Measurements from ENCODE around the gene MYBBP1A.
A peak's percentile ranks its signal among the peaks of the same experiment; 100 is the strongest.
"Not testable (repeated sequence)": the region's sequence is repeated elsewhere in the genome, so short reads cannot be mapped to it uniquely, and the experiment has no call there.

Gene MYBBP1A

DNA sequence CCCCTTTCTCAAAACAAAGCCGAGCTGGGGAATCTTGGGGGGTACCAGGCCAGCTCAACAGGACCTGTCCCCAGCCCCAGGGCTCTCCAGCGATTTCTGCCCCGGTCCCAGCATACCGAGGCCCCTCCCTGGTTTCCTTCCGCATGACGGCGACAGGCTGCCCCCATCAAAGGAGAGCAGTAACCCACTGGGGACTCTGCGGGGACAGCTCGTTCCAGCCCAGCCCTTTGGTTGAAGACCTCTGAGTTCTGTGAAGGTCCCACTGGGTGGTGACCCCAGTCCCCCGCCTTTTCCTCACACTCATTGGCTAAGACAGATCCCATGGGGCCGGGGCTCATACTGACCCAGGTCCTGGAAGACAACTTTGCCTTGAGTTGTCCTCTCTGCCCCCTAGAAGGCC lies 33.2 kb upstream of the MYBBP1A start:
- no peak for DNase-seq

DNA sequence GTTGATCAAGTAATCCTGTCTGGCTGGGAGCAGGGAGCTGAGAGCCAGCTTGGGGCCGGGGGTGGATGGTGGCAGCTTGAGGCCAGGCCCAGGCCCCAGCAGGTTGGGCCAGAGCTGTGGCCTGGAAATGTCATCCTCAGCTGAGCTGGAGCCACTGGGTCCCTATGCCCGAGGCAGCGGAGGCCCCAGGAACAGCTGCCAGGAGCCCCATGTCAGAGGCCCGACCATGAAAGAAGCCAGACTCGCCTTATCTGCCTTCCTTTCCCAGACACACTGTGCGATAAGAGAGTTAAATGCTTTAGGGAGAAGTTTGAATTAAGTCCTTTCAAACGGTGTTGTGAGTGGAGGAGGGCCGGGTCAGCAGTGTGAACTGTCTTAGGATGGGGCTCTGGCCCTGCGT lies 32.6 kb upstream of the MYBBP1A start:
- no peak for DNase-seq

DNA sequence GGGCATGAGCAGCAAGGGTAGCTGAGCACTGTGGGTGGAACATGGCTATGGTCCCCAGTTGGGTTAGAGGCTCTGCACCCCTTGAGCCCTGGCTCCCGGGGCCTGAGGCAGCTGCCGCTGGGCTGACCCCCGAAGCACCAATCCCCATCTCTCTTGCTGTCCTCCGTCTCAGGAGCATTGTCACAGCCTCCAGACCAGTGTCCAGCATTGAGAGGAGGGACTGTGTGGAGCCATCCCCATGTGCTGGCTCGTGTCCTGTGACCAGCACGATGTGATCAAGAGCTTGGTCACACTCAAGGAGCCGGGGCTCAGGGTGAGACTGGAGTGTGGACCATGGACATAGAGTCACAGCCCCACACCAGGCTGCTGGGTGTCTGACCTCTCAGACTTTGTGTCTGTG lies 32.0 kb upstream of the MYBBP1A start:
- no peak for DNase-seq

DNA sequence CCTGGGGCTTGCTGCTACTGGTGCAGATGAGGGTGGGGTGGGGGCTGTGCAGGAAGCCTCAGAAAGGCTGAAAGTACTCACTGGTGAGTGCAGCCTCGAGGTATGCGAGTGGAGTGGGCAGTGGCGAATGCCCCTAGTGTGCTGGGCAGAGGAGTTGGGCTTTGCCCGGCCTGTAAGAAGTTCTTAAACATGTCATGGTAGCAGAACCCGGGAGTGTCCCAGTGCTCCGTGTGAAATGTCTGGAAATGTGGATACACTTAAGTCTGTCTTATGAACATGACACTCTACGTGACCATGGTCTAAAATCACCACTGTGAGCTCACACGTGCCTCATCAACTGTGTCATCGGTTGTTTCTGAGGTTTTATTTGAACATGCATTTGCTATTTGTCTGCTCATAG lies 30.9 kb upstream of the MYBBP1A start:
- no peak for DNase-seq

DNA sequence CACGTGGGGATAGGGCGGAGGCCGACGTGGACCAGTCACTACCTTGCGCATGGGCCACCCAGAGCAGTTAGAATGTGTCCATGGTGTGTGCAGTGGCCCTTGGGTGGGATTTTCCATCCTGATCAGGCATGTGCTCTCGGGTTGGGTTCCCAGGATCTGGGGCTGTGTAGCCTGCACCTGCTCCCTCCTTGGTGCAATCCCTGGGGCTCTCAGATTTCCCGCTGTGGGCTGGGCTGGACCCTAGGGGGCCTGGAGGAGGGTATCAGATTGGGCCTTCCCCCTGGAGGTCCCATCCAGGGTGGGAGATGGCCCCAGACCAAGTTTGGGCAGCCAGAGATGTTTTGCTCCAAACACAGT lies 30.4 kb upstream of the MYBBP1A start:
- DNase-seq, result no peak

DNA sequence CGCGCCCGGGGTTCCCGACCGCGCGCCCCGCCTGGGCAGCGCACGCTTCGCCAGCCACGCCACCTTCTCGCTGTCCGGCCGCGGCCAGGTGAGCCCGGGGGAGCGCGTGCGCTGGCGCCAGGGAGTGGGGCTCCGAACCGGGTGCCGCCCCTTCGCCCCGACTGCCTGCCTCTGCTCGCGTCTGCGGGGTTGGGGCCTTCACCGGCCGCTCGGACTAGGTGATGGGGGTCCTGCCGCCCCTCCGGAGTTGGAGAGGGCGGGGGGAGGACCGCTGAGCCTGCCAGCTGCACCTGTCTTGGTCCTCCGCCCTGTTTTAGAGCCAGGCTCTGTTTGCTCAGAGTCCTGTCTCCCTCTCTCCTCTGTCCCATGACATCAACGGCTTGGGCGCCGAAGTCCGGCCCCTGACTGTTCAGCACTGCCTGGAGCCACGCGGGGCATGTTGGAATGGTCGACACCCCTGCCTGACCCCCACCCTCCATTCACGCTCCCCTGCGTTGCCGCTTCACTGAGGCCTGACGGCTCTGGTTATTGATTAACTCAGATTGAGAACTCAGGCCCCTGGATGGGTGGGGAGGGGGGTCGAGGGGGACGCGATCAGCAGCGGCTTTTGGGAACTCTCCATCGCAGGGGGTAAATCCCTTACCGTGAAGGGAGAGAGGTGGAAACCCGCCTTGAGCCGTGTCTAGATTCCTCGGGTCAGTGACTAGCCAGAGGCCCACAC lies 29.9 kb upstream of the MYBBP1A start:
- DNase-seq, result no peak

DNA sequence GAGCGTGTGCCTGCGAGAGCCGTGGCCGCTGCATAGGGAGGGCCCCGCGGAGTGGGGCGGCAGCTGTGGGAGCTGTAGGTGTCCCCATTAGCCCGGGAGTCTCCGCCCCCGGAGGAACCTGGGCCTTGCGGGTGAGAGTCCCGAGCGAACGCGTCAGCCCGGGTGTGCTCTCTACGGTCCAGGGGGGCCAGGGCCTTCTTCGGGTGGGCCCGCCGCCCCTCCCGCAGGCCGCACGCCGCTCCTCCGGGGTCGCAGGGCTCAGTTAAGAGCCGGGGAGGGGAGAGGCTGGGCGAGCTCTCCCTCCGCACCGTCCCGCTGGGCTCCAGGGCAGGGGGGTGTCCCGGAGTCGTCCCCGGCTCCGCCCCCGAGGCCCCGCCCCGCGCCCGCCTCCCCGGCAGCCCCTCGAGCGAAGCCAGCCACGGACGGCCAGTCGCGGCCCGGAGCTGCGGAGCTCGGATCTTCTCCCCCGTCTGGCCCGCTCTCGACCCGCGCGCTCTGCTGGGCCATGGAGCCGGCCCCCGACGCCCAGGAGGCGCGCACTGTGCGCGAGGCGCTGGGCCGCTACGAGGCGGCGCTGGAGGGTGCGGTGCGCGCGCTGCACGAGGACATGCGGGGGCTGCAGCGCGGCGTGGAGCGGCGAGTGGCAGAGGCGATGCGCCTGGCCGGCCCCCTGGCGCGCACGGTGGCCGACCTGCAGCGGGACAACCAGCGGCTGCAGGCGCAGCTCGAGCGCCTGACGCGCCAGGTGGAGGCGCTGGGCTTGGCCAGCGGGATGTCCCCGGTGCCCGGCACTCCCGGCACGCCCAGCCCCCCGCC lies 29.1 kb upstream of the MYBBP1A start, which contains the start of gene SMTNL2:
SMTNL2 (plus strand) TSS at position 429 of the 816 bp plus-strand sequence; CDS start at position 506, 77 bp downstream.
- DNase-seq, result no peak

DNA sequence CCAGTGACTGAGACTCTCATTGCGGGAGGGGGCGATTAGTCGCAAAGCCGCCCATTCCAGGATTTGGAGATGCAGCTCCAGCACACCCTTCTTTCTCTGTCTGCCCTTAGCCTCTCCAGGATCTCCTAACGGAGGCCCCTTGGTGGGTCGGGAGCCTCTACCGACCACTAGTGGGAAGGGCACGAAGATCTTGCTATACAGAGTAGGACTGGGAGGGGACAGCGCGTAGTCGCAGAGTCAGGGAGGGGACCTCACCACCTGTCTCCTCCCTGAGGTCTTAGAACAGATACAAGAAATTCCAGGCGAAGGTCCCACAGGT lies 28.6 kb upstream of the MYBBP1A start:
- no peak for DNase-seq

DNA sequence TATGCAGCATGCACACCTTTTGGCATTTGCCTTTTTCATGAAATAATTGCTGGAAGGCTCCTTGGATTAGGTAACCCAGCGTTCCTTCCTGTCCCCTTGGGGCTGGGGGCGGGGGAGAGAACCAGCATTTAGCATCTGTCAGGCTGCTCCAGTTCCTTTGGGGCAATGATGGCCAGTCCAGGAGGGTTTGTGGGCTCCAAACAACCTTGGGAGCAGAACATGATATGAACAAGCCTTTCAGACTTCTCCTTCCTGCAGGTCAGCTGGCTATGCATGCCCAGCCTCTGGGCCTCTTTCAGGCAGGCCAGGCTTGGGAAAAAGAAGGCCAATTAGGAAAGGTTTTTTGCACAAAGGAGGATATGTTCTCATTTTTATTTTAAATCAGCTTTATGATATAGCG lies 28.0 kb upstream of the MYBBP1A start:
- DNase-seq, result no peak

DNA sequence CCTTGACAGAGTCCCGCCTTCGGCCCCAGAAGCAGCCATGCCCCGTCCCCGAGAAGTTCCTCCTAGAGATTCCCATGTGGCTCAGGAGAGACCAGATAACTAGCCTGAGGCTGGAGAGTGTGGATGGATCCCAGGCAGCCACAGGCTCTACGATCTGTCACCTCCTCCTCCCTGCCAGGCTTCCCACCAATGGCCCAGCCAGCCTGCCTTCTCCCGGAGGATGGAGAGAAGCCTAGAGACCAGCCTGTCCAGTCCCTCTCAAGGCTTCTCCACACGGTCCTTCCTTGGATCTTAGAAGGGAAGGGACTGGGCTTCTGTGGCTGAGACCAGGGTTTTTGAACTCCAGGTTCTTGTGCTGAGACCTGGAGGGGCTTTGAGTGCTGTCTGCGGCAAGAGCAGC lies 27.5 kb upstream of the MYBBP1A start:
- no peak for DNase-seq

DNA sequence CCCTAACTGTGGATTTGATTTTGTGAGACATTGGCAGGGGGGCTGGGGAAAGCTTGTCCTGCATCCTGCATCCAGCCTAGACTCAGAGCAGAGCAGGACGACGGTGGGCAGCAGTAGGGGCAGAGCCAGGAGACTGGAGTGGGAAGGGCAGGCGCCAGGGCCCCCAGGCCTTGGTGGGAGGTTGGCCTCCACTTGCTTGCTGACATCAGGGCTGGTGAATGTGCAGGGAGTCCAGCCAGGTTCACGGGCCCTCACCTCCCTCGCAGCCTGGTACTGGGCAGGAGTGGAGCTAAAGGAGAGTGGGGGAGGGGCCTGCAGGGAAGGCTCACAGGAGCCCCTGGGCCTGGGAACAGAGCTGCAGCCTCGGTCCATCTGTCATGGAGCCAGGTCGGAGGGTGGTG lies 26.9 kb upstream of the MYBBP1A start:
- DNase-seq, result no peak

DNA sequence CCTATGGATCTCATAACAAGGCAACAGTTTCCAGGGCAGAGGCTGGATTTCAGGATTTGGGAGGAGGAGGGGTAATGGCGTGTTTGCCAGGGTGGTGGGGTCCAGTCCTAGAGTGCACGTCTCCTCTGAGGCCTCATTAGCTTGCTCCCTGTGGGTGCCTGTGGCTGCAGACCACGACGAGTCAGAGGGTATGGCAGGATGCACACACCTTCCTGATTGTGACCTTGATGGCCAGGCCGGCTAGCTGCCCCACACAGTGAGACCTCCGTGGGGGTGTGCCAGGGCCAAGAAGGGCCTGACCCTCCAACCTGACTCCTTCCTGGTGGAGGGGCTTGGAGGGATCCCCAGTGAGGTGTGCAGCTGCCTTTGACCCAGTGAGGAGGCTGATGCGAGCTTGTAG lies 25.1 kb upstream of the MYBBP1A start:
- DNase-seq, result no peak

DNA sequence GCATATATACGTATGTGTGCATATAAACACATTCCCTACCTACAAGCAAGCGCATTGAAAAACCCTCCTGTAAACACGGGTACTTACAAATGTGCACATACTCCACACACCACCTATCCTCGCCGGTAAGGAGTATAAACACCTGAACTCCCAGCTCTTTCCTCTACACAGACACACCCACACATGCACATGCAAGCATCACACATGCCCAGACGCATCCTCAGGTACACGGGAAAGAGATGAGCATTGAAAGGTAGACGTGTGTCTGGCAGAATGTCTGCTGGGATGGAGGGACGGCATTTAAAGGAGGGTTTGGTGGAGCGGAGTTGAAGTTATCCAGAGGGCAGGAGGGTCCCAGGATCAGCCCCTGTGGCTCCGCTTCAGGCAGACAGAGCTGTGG lies 24.5 kb upstream of the MYBBP1A start:
- no peak for DNase-seq

DNA sequence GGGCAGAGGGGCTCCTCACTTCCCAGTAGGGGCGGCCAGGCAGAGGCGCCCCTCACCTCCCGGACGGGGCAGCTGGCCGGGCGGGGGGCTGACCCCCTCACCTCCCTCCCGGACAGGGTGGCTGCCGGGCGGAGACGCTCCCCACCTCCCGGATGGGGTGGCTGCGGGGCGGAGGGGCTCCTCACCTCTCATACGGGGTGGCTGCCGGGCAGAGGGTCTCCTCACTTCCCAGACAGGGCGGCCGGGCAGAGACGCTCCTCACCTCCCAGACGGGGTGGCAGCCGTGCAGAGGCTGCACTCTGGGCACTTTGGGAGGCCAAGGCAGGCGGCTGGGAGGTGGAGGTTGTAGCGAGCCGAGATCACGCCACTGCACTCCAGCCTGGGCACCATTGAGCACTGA lies 23.2 kb upstream of the MYBBP1A start:
- DNase-seq, result not testable (repeated sequence)

DNA sequence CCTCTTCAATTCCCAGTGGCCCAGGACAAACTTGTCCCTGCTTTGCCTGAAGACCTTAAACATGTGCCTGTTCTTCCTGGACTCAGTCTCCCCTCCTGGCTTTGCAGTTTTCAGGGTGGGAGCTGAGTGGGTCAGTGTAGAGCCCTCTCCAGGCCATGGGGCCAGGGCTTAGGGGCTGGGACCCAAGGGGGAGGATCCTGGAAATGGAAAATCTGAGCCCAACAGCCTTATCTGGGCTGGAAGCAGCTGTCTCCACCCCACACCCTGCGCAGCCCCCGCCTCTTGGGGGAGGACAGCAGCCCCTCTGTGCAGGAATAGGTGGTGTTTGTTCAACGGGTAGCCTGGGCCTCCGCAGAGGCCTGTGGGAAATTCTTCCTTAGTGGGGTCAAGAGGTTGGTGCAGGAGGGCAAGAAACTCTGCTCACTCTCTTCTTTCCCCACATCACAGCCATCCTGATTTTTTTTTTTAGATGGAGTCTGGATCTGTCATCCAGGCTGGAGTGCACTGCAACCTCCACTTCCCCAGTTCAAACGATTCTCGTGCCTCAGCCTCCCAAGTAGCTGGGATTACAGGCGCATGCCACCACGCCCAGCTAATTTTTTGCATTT lies 22.3 kb upstream of the MYBBP1A start:
- no peak for DNase-seq

DNA sequence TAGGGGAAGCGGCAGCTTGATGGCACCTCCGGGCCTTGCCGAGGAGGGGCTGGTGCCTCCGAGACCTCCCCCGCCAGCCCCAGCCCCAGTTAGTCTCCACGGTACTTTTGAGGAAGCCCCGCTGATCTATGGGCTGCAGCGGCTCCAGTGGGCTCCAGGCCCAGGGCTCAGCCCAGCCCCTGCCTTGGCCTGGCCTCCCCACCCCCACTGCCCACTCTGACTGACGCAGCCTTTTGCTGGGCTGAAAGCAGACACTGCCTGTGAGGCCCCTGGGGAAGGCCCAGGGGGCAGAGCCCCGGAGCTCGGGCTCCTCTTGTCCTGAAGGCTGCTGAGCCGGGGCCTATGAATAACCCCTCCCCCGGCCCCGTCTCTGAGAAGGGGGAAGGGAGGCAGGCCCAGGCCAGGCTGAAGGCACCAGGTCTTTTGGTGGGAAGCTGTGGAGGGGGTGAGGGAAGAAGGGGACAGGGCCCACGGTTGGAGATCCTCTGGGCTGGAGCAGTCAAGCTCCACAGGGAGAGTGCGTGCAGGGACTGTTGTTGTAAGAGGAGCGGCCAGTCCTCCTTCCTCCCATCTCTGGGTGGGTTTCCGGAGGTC lies 21.6 kb upstream of the MYBBP1A start:
- no peak for DNase-seq

DNA sequence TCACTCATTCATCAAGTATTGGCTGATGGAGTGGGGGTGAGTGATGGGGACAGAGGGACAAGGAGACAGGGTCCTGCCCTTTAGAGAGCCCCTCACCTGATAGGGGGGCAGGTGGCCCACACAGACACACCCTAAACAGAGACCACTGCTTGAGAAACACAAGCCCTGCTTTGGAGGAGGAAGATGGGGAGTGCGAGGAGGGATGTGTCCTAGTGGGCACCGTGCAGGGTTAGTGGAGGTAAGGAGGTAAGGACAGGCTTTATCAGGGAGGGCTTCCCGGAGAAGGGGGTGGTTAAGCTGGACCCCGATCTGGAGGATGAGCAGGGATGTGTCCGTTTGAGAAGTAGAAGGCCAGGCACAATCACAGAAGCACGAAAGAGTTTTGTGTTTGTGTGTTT lies 21.0 kb upstream of the MYBBP1A start:
- DNase-seq, result no peak

DNA sequence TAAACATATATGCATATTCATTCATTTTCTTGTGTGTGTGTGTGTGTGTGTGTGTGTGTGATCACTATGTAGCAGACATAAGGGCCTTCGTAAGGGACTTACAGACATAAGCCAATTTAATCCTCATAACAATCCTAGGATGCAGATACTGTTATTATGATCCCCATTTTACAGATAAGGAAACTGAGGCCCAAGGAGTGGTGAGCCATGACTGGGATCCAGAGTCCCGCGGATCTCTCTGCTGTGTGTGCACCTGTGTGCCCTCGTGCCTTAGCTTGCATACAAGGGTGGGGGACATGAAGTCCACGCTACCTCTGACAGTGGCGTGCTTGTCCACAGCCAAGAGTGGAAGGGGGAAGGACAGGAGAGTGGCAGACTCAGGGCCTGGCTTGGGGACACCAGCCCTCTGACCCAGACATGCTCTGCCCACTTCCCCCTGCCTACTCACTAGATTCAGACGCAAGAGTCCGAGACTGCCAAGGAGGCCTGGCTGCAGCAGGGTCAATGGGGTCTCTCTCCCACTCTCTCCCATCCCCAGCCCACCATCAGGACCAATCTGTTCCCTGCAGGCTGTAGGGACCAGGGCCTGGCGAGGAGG lies 19.4 kb upstream of the MYBBP1A start:
- DNase-seq, result no peak

DNA sequence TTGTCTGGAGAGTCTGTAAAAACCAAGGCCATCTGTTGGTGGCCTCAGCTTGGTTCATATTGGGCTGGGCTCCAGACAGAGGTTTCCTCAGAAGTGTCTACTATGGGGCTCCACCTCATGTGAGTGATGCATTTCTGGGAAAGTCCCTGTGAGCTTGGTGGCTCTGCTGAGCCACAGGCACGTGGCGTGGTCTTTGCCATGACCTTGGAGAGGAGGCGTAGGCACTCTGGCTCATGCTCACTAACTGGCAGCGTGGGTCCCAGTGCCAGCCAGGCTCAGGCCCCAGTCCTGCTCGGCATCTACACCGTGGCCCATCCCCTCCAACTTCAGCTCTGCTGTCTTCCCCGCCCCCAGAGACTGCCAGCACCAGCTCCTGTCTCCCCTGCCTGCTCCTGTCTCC lies 18.5 kb upstream of the MYBBP1A start:
- peak; percentile 78 for DNase-seq

DNA sequence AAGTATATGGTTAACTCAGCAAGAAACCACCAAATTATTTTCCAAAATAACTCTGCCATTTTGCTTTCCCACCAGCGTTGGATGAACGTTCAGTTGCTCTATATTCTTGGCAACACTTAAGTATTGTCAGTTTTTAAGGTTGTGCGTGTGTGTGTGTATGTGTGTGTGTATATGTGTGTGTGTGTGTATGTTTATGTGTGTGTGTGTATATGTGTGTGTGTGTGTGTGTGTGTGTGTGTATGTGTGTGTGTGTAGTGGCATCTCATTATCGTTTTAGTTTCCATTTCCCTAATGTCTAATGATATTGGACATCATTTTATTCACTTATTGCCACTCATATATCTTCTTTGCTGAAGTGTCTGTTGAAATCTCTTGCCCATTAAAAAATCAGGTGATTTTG lies 17.9 kb upstream of the MYBBP1A start:
- DNase-seq, result no peak

DNA sequence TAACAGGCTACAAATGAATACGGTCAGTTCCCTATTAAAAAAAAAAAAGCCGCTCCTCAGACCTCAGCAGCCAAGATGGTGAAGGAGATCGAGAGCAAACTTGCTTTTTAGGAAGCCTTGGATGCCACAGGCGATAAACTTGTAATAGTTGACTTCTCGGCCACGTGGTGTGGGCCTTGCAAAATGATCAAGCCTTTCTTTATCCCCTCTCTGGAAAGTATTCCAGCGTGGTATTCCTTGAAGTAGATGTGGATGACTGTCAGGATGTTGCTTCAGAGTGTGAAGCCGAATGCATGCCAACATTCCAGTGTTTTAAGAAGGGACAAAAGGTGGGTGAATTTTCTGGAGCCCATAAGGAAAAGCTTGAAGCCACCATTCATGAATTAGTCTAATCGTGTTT lies 16.9 kb upstream of the MYBBP1A start:
- DNase-seq, result no peak

DNA sequence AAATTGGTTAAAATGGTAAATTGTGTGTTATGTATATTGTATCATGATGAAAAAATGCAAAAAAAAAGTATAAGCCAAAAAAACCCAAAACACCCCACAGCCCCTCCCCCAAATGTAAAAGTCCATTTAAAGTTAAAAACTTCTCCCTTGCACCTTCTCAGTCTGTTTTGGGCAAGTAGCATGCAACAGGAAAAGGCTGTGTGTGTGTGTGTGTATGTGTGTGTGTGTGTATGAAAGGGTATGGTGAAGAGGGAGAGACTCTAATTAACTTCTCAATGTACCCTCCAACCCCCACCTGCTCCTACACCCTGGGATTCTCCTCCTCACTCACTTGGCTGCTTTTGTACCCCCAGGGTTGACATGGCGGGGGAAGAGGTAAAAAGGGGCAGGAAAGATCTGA lies 14.4 kb upstream of the MYBBP1A start:
- DNase-seq, result no peak

DNA sequence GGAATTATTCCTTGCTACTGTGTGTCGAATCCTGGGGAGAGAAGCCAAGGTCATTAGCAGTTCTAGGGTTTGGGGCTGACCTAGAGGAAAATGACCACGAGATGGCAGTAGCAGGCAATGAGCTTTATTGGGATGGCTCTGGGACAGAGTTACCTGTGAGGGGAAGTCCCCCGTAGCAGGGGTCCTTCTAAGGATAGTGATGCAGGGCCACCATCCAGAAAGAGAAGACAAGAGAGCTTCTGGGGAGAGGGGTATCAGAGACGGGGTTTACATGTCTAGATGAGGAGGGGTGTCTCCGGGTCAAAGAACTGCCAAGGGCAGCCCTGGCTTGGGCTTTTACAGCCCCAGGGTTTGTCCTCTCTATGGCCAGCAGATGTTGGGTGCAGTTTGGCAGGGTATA lies 11.6 kb upstream of the MYBBP1A start:
- DNase-seq, result peak; percentile 68

Data from activated CD4-positive, alpha-beta T cell treated with anti-CD3 and anti-CD28 coated beads, Interleukin-2, Interleukin-6, amounts not matched to agents 100 ng/mL and 50 ng/mL, durations not matched to agents 16 hours and 8 hours (primary cell).